ENCODE data around the gene KLF6.

DNA sequence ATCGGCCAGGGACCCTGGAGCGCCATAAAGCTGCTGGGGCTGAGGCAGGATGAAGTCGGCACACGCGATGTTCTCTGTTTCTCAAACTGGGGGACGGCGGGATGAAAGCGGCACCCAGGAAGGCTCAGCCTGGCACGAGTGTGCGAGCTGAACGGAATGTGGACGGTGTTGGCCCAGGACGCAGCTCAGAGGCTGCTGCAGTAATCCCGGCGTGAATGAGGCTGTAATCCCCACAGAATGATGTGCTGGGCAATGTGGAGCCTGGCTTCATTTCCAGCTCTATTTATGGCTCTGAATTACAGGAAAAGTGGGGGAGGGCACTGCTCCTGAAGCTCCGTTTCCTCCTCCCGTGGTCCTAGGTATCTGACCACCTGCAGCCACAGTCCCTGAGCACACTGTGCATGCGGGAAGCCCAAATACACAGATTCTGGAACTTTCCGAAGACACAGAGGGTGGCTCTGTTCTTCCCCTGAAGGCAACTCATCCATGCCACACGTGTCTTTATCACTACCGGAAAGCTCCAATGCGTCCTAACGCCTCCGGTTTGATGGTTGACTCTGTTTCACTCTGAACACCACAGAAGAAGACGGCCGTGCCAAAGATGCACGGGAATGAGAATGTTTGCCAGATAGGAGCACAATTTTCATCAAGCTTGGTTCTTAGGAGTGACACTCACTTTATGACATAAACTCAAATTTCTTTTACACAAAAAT, 37.6 kb downstream of the KLF6 start:
- TF ChIP-seq, protein P1, sequence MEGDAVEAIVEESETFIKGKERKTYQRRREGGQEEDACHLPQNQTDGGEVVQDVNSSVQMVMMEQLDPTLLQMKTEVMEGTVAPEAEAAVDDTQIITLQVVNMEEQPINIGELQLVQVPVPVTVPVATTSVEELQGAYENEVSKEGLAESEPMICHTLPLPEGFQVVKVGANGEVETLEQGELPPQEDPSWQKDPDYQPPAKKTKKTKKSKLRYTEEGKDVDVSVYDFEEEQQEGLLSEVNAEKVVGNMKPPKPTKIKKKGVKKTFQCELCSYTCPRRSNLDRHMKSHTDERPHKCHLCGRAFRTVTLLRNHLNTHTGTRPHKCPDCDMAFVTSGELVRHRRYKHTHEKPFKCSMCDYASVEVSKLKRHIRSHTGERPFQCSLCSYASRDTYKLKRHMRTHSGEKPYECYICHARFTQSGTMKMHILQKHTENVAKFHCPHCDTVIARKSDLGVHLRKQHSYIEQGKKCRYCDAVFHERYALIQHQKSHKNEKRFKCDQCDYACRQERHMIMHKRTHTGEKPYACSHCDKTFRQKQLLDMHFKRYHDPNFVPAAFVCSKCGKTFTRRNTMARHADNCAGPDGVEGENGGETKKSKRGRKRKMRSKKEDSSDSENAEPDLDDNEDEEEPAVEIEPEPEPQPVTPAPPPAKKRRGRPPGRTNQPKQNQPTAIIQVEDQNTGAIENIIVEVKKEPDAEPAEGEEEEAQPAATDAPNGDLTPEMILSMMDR (conservative IDR thresholded peaks at IDR 0.05 in 1 of 2, IDR thresholded peaks at IDR 0.05 in 1 of 2; ENCODE audit: low read depth in 1 of 2, low read length in 2 of 2), result no peak
- TF ChIP-seq EZH2 (IDR thresholded peaks at IDR 0.05; ENCODE audit: low read length, missing control alignments), result no peak

Measured in fibroblast of lung (primary cell).